Breast epithelium (tissue), 4 donors: Measurements from ENCODE around the gene SCRT2. TPM values are rescaled to one million over a fixed set of nuclear protein-coding genes. Genes with fewer than 3 reads are reported as not detected.

Experiments used
- DNase-seq, 2 donors: peaks; one replicate each; pipeline ENCODE4 v3.0.0-alpha.2; 2019; ENCODE audit warnings: low spot score in 2 of 2
- H3K27ac ChIP-seq, 2 donors: fragments of 200-600 bp; sonication (generic) in 1 of 2; one replicate each; pipeline ENCODE4 v1.5.1; 2016 to 2019; ENCODE audit warnings: mild to moderate bottlenecking in 1 of 2
- H3K27me3 ChIP-seq, 2 donors: fragments of 200-600 bp; sonication (generic) in 1 of 2; one replicate each; pipeline versions ENCODE4 v1.5.1 to v1.6.0; 2017 to 2019; ENCODE audit warnings: control low read depth in 1 of 2, mild to moderate bottlenecking in 1 of 2
- H3K36me3 ChIP-seq: fragments of 200-600 bp; one replicate; pipeline ENCODE4 v1.5.1; 2019
- H3K4me1 ChIP-seq, 2 donors: fragments of 200-600 bp; sonication (generic); one replicate each; pipeline ENCODE4 v1.5.1; 2016 to 2019; ENCODE audit warnings: control low read depth in 1 of 2
- H3K4me3 ChIP-seq, 3 donors: fragments of 200-600 bp; sonication (generic); 1 replicate in 2 of 3; 2 replicates in 1 of 3; pipeline ENCODE4 v1.5.1; 2016 to 2019; ENCODE audit warnings: mild to moderate bottlenecking in 3 of 3, moderate library complexity in 2 of 3
- H3K9me3 ChIP-seq, 2 donors: fragments of 200-600 bp; sonication (generic) in 1 of 2; one replicate each; pipeline ENCODE4 v1.5.1; 2016 to 2019; ENCODE audit warnings: control low read depth in 1 of 2
- CTCF ChIP-seq, 3 donors: fragments of 450-650 bp; IDR thresholded peaks; one replicate each; pipeline ENCODE4 v1.5.1; 2016 to 2017; ENCODE audit warnings: antibody characterized with exemption in 3 of 3, mild to moderate bottlenecking in 3 of 3, moderate library complexity in 3 of 3
- POLR2A ChIP-seq: fragments of 450-650 bp; IDR thresholded peaks from one replicate; pipeline ENCODE4 v1.6.1; 2016; ENCODE audit warnings: antibody characterized with exemption, mild to moderate bottlenecking, moderate library complexity
- POLR2AphosphoS5 ChIP-seq, 3 donors: sonication (generic); formaldehyde crosslinking; IDR thresholded peaks; one replicate each; pipeline ENCODE4 v1.6.1; 2017; ENCODE audit warnings: antibody characterized with exemption in 3 of 3
- intact Hi-C: fragments of 100-400 bp; cut with DNase I; formaldehyde crosslinking; loops from one replicate; pipeline ENCODE4 v1.15.1; 2023; ENCODE audit warnings: low total_unique reads
- total RNA-seq, 3 donors: library from RNA; depleted of rRNA; stranded (reverse); fragments of >200 nt; gene quantifications; one replicate each; pipeline ENCODE4 v1.1.0, GENCODE V29; 2016

SCRT2 gene
- total RNA-seq, 3 donors from 2014 or later = not detected

DNA sequence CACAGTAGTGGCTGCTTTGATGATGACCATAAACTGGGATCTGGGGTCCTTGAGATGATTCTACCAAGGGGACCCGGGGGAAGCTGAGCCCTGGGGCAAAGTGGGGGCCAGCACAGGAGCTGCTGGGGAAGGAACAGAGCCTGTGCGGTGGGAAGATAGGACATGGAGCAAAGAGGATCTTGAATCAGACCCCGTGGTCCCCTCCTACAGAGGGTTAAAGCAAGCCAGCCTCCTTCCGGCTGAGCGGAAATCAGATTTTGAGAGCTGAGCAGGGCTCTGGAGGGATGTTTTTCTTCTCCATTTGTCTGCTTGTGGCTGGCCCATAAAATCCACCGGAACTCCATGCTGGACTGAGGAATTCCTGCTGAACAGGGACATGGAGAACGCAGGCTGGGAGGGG is 55.4 kb downstream of the SCRT2 start:
- Histone ChIP-seq H3K4me1 (no peaks in the 10 kb centered on the region), H3K36me3 (no peaks in the 10 kb centered on the region), H3K4me3 (no peak overlapping the region), H3K27ac (no peak overlapping the region), H3K9me3 (peaks cover 3 to 8% of the 10 kb centered on the region in 2 donors), H3K27me3 (peaks cover 0 to 43% of the 10 kb centered on the region in 2 donors)
- TF ChIP-seq POLR2A (no peak), POLR2AphosphoS5 (IDR thresholded peaks at IDR 0.05) (no peak), CTCF (IDR thresholded peaks at IDR 0.05) (no peak)
- DNase-seq = no peak
- intact Hi-C loops = no loop called here

GRCh38 chr20:618980-619379 is 56.6 kb downstream of the SCRT2 start:
- no peak overlapping the region for H3K4me3 ChIP-seq
- DNase-seq = no peak
- no peaks in the 10 kb centered on the region for H3K36me3 ChIP-seq
- intact Hi-C loops = loop anchor here (10.0 kb wide), 1 partner anchor 1786 kb away; no protein-coding TSS in a partner anchor
- no peak overlapping the region for H3K27ac ChIP-seq
- peaks cover 0 to 44% of the 10 kb centered on the region in 2 donors for H3K27me3 ChIP-seq
- H3K9me3 ChIP-seq = peaks cover 3 to 8% of the 10 kb centered on the region in 2 donors
- H3K4me1 ChIP-seq = no peaks in the 10 kb centered on the region
- TF ChIP-seq CTCF (IDR thresholded peaks at IDR 0.05) = no peak
- TF ChIP-seq POLR2A = no peak
- TF ChIP-seq POLR2AphosphoS5 (IDR thresholded peaks at IDR 0.05) = no peak

DNA sequence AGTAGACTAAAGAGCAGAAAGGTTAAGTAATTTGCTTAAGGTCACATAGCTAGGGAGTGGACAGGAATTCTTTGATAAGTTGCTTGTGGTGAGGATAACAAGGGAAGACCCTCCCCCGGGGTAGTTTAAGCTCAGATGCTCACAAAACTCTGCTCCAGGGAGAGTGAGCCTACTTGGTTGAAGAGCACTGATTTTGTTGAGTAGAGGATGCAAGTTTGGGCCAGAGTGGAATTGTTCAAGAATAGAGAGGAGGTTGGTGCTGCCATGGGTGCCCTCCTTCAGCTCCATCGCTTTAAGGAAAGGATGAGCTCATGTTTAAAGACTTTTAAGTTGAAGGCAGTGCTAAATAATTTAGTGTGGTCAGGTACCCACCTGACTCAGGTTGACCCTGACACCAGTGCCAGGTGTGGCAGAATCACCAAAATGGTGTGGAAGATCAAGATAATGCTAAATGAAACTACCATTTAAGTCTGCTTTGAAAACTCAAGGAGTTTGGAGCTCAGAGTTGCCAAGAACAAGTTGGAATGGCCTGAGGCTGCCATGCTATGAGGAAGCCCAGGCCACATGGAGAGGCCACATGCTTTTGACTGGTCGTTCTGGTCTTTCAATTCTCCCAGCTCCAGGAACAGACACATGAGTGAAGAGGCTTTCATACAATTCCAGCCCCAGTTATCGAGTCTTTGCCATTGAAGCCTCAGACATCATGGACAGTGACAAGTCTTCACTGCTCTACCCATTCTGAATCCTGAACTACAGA is 57.5 kb downstream of the SCRT2 start:
- DNase-seq = no peak
- Histone ChIP-seq H3K9me3 (peaks cover 3 to 8% of the 10 kb centered on the region in 2 donors), H3K36me3 (no peaks in the 10 kb centered on the region), H3K27ac (no peak overlapping the region), H3K4me1 (no peaks in the 10 kb centered on the region), H3K27me3 (peaks cover 0 to 51% of the 10 kb centered on the region in 2 donors), H3K4me3 (no peak overlapping the region)
- intact Hi-C loops = loop anchor here (10.0 kb wide), 1 partner anchor 1787 kb away; no protein-coding TSS in a partner anchor
- no peak for TF ChIP-seq CTCF (IDR thresholded peaks at IDR 0.05)
- no peak for TF ChIP-seq POLR2A
- no peak for TF ChIP-seq POLR2AphosphoS5 (IDR thresholded peaks at IDR 0.05)

- Histone ChIP-seq H3K4me3 (no peak overlapping the region), H3K4me1 (no peaks in the 10 kb centered on the region), H3K27me3 (peaks cover 0 to 56% of the 10 kb centered on the region in 2 donors), H3K36me3 (no peaks in the 10 kb centered on the region), H3K27ac (no peak overlapping the region), H3K9me3 (peaks cover 3 to 8% of the 10 kb centered on the region in 2 donors)
- DNase-seq = no peak
- intact Hi-C loops = loop anchor here (10.0 kb wide), 1 partner anchor 1789 kb away; no protein-coding TSS in a partner anchor
- TF ChIP-seq CTCF (IDR thresholded peaks at IDR 0.05) = no peak
- TF ChIP-seq POLR2A = no peak
- no peak for TF ChIP-seq POLR2AphosphoS5 (IDR thresholded peaks at IDR 0.05)
Measured at GRCh38 chr20:615514-615913, 60.1 kb downstream of the SCRT2 start.

DNA sequence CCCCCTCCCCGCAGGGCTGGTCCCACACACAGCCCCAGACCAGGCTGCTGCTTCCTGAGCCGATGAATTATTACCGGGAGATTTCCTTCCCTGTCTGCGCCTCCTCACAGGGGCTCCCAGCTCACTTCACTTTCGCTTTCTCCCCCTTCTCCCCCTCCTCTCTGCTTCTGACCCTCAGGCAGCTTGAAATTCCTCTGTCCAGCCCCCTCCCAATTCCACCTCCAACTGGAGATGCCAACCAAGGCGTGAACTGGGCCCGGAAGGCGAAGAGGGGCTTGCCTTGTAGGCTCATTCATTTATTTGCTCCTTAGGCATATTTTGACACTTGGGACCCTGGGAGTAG is 63.8 kb downstream of the SCRT2 start:
- intact Hi-C loops = loop anchor here (10.0 kb wide), 1 partner anchor 1793 kb away; no protein-coding TSS in a partner anchor
- no peak for DNase-seq
- Histone ChIP-seq H3K9me3 (no peaks in the 10 kb centered on the region), H3K4me1 (no peaks in the 10 kb centered on the region), H3K4me3 (peak overlapping the region in 1 of 3 donors; percentile 10), H3K27me3 (peaks cover 0 to 70% of the 10 kb centered on the region in 2 donors), H3K27ac (no peak overlapping the region), H3K36me3 (no peaks in the 10 kb centered on the region)
- TF ChIP-seq POLR2A (no peak), CTCF (IDR thresholded peaks at IDR 0.05) (no peak), POLR2AphosphoS5 (IDR thresholded peaks at IDR 0.05) (no peak)
